Activated CD4-positive, CD25-positive, alpha-beta regulatory T cell treated with anti-CD3 and anti-CD28 coated beads, Interleukin-2, amount 50 U/mL, for 24 hours (primary cell): ENCODE measurements around the gene RIN2.
A peak's percentile ranks its signal among the peaks of the same experiment; 100 is the strongest.
"Not testable (repeated sequence)": the region's sequence is repeated elsewhere in the genome, so short reads cannot be mapped to it uniquely, and the experiment has no call there.

Source experiments
- ATAC-seq, 2 donors: fragments of 150-1000 bp; cut with Tn5 transposase; one replicate each; pipeline ENCODE4 v1.10.0; 2021; ENCODE audit warnings: mild to moderate bottlenecking in 1 of 2, moderate library complexity in 1 of 2

The RIN2 gene

GRCh38 chr20:19791887-19792286 is 33.8 kb downstream of the RIN2 start:
- no peak for ATAC-seq

DNA sequence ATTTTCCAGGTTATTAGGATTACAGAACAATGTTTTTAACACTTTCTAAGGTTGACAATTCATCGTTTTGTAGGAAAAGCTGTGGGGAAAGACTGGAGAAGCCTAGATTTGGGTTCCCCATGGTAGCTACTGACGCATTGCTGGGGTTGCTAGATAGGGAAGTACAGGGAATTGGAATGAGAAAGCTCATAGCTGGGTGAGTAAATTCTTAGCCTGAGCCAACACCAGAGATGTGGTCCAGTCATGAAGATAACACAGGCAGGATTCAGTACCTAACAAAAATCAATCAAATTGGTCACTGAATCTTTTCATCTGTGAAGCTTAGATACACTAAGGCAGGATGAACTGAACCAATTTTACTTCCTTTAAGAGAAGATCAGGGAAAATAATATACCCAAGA is 35.7 kb downstream of the RIN2 start:
- ATAC-seq: no peak

GRCh38 chr20:19794941-19795340 is 36.9 kb downstream of the RIN2 start:
- no peak for ATAC-seq

- ATAC-seq: no peak
Observed at GRCh38 chr20:19799325-19799724, 41.3 kb downstream of the RIN2 start.

DNA sequence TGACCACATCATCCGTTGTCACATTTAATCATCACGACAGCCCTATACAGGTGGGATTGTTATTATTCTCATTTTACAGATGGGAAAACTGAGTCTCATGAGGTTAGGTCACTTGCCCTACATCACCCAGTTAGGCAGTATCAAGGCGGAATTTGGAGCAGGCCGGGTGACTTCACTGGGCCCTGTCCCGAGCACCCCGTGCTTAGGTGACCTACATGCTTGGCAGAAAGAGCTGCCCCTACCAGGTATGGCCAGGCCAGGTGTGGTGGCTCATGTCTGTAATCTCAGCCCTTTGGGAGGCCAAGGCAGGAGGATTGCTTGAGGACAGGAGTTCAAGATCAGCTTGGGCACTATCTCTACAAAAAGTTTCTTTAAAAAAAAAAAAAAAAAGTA is 44.0 kb downstream of the RIN2 start:
- ATAC-seq: no peak

GRCh38 chr20:19802492-19803158 is 44.6 kb downstream of the RIN2 start:
- ATAC-seq: peak in 1 of 2 donors; percentile 9

GRCh38 chr20:19806276-19806675 is 48.2 kb downstream of the RIN2 start:
- not testable (repeated sequence) for ATAC-seq

- ATAC-seq: no peak
Observed at GRCh38 chr20:19806806-19807190, 48.7 kb downstream of the RIN2 start.

DNA sequence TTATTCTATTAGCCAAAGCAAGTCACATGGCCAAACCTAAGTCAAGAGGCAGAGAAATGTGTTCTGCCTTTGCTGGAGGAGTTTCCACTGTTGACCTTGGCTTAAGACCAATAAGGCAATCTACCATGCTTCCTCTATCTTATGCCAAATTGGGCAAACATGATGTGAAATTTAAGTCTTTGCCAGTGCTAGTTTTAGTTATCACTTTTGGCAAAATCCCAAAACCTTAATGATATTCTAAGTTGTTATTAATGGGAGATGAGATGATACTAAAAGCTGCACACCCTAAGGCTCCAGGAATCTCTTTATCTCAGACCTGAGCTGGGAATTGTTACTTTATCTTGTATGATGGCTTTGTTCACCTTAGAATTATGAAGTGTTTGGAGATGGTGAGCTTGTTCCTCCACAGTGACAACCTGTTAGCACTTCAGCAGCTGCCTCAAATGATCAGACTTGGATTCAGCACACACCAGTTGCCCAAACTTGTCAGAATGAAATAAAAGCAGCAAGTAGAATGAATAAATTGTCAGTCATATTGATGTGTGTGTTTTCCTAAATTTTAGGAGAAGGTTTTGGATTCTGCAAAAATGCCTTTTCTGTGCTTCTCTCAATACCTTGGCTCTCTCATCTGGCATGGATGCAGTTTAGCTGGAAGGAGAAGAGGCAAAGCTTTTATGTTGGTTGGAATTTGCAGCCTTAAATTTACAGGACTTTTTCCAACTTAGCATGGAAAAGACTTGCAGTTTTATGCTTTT is 49.3 kb downstream of the RIN2 start:
- ATAC-seq: no peak
